ENCODE results near the gene DDC. TPM values are rescaled to one million over a fixed set of nuclear protein-coding genes. Genes with fewer than 3 reads are reported as not detected.

Gene DDC
- total and polyA plus RNA-seq, 4 donors: 27.2 to 74.9 (median 58.6) TPM

- Histone ChIP-seq H3K9me3 (ENCODE audit: control insufficient read depth in 4 of 4, low read length in 3 of 4) (no peaks in the 10 kb centered on the region), H3K9ac (ENCODE audit: low read depth in 1 of 2, low read length in 2 of 2) (no peak overlapping the region), H3K4me1 (ENCODE audit: control insufficient read depth in 4 of 4, insufficient read depth in 4 of 4, low read length in 3 of 4) (peaks cover 3 to 22% (median 11%) of the 10 kb centered on the region in 4 donors), H3K36me3 (ENCODE audit: control insufficient read depth in 4 of 4, insufficient read depth in 3 of 4, low read depth in 1 of 4, low read length in 3 of 4) (peaks cover 0 to 17% (median 8%) of the 10 kb centered on the region in 4 donors), H3K27ac (ENCODE audit: low read depth in 1 of 2, low read length in 2 of 2) (no peak overlapping the region), H3K27me3 (ENCODE audit: control insufficient read depth in 4 of 4, insufficient read depth in 4 of 4, low read length in 3 of 4) (no peaks in the 10 kb centered on the region), H3K4me3 (ENCODE audit: low read depth in 1 of 3, low read length in 3 of 3) (no peak overlapping the region)
- WGBS: 86% methylated on average over 4 of the region's 4 CpGs
- DNase-seq (ENCODE audit: low spot score): no peak
- TF ChIP-seq HNF4A (conservative IDR thresholded peaks at IDR 0.05): no peak
- no peak for TF ChIP-seq FOXA1 (IDR thresholded peaks at IDR 0.05)
- no peak for TF ChIP-seq CTCF (IDR thresholded peaks at IDR 0.05; ENCODE audit: low read depth, low read length, missing input control)
- TF ChIP-seq HNF4G (IDR thresholded peaks at IDR 0.05): no peak
Measured at GRCh38 chr7:50446542-50446960, 118.7 kb downstream of the DDC start.

GRCh38 chr7:50436133-50436806, 128.9 kb downstream of the DDC start:
- DNase-seq (ENCODE audit: low spot score): no peak
- Histone ChIP-seq H3K9ac (ENCODE audit: low read depth in 1 of 2, low read length in 2 of 2) (no peak overlapping the region), H3K4me3 (ENCODE audit: low read depth in 1 of 3, low read length in 3 of 3) (no peak overlapping the region), H3K4me1 (ENCODE audit: control insufficient read depth in 4 of 4, insufficient read depth in 4 of 4, low read length in 3 of 4) (no peaks in the 10 kb centered on the region), H3K9me3 (ENCODE audit: control insufficient read depth in 4 of 4, low read length in 3 of 4) (no peaks in the 10 kb centered on the region), H3K27me3 (ENCODE audit: control insufficient read depth in 4 of 4, insufficient read depth in 4 of 4, low read length in 3 of 4) (no peaks in the 10 kb centered on the region), H3K27ac (ENCODE audit: low read depth in 1 of 2, low read length in 2 of 2) (no peak overlapping the region), H3K36me3 (ENCODE audit: control insufficient read depth in 4 of 4, insufficient read depth in 3 of 4, low read depth in 1 of 4, low read length in 3 of 4) (peaks cover 0 to 7% (median 3%) of the 10 kb centered on the region in 4 donors)
- WGBS: 96% methylated on average over 3 of the region's 3 CpGs
- TF ChIP-seq, protein P1, sequence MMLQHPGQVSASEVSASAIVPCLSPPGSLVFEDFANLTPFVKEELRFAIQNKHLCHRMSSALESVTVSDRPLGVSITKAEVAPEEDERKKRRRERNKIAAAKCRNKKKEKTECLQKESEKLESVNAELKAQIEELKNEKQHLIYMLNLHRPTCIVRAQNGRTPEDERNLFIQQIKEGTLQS (IDR thresholded peaks at IDR 0.05): no peak
- TF ChIP-seq, protein P2, sequence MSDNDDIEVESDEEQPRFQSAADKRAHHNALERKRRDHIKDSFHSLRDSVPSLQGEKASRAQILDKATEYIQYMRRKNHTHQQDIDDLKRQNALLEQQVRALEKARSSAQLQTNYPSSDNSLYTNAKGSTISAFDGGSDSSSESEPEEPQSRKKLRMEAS (IDR thresholded peaks at IDR 0.05): no peak
- TF ChIP-seq SP1 (IDR thresholded peaks at IDR 0.05) (no peak), NR2F2 (IDR thresholded peaks at IDR 0.05) (no peak), RXRA (IDR thresholded peaks at IDR 0.05) (no peak), TAF1 (conservative IDR thresholded peaks at IDR 0.05) (no peak)

DNA sequence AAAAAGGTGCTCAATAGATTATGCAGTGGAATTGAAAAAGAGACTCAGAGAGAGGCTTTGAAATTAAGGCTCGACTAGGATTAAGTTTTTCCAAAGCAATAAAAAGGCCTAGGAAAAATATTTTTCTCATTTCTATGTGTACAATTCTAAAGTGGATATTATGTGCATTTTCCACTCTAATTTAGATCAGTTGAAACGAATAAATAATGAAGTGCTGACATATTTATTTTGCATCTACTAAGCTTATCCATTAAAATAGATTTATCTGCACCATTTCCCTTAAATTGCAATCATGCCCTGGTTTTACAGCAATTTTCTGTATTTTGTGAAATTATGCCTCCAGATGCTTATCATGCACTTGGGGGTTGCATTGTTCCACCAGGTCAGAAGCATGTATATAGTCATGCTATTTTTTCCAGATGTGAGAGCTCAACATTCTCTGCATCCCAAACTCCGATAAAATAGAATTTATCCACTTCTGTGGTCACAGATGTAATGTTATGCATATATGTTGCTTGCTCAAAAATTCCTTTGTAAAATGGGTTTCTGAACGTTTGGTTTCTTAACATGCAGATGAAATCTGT, 133.4 kb downstream of the DDC start:
- Histone ChIP-seq H3K27me3 (ENCODE audit: control insufficient read depth in 4 of 4, insufficient read depth in 4 of 4, low read length in 3 of 4) (no peaks in the 10 kb centered on the region), H3K4me3 (ENCODE audit: low read depth in 1 of 3, low read length in 3 of 3) (no peak overlapping the region), H3K9me3 (ENCODE audit: control insufficient read depth in 4 of 4, low read length in 3 of 4) (no peaks in the 10 kb centered on the region), H3K36me3 (ENCODE audit: control insufficient read depth in 4 of 4, insufficient read depth in 3 of 4, low read depth in 1 of 4, low read length in 3 of 4) (no peaks in the 10 kb centered on the region), H3K9ac (ENCODE audit: low read depth in 1 of 2, low read length in 2 of 2) (no peak overlapping the region), H3K27ac (ENCODE audit: low read depth in 1 of 2, low read length in 2 of 2) (no peak overlapping the region), H3K4me1 (ENCODE audit: control insufficient read depth in 4 of 4, insufficient read depth in 4 of 4, low read length in 3 of 4) (no peaks in the 10 kb centered on the region)
- no peak for DNase-seq (ENCODE audit: low spot score)
- 80% methylated on average over 4 of the region's 4 CpGs for WGBS
- TF ChIP-seq HNF4A (conservative IDR thresholded peaks at IDR 0.05) (no peak), EGR1 (IDR thresholded peaks at IDR 0.05; ENCODE audit: low read depth in 2 of 2) (no peak), SP1 (IDR thresholded peaks at IDR 0.05) (no peak), FOXA2 (IDR thresholded peaks at IDR 0.05) (no peak), HNF4G (IDR thresholded peaks at IDR 0.05) (no peak), RXRA (IDR thresholded peaks at IDR 0.05) (no peak), GABPA (IDR thresholded peaks at IDR 0.05 in 1 of 2, conservative IDR thresholded peaks at IDR 0.05 in 1 of 2) (no peak), RAD21 (IDR thresholded peaks at IDR 0.05) (no peak), ZBTB33 (IDR thresholded peaks at IDR 0.05) (no peak)
- TF ChIP-seq, protein P1 (IDR thresholded peaks at IDR 0.05): no peak
